ENCODE measurements around the gene ZNF516. TPM values are rescaled to one million over a fixed set of nuclear protein-coding genes. Genes with fewer than 3 reads are reported as not detected.

Gene ZNF516
- total and polyA plus RNA-seq, 2 of the 13 experiments (the other 11 are each of a cell fraction or from before 2014, with no cell fraction given) = 16.6 to 18.7 TPM

GRCh38 chr18:76461148-76461547 is 33.9 kb downstream of the ZNF516 start (continued):
- TF ChIP-seq ZNF441 (CRISPR knock-in tag; IDR thresholded peaks at IDR 0.05; ENCODE audit: borderline replicate concordance) (no peak), IKZF1 (IDR thresholded peaks at IDR 0.05) (no peak), ZNF775 (CRISPR knock-in tag; IDR thresholded peaks at IDR 0.05; ENCODE audit: borderline replicate concordance) (no peak), GATA4 (IDR thresholded peaks at IDR 0.05; ENCODE audit: borderline replicate concordance, low read depth) (no peak), CEBPG (CRISPR knock-in tag; IDR thresholded peaks at IDR 0.05) (no peak), ZNF382 (CRISPR knock-in tag; IDR thresholded peaks at IDR 0.05; ENCODE audit: borderline replicate concordance) (no peak), ZNF251 (CRISPR knock-in tag; IDR thresholded peaks at IDR 0.05) (no peak), ZNF576 (CRISPR knock-in tag; IDR thresholded peaks at IDR 0.05) (no peak)
- TF ChIP-seq, protein P1, sequence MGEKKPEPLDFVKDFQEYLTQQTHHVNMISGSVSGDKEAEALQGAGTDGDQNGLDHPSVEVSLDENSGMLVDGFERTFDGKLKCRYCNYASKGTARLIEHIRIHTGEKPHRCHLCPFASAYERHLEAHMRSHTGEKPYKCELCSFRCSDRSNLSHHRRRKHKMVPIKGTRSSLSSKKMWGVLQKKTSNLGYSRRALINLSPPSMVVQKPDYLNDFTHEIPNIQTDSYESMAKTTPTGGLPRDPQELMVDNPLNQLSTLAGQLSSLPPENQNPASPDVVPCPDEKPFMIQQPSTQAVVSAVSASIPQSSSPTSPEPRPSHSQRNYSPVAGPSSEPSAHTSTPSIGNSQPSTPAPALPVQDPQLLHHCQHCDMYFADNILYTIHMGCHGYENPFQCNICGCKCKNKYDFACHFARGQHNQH (CRISPR knock-in tag; IDR thresholded peaks at IDR 0.05) = no peak

- Histone ChIP-seq H3K27me3 (ENCODE audit: control insufficient read depth in 1 of 2, insufficient read depth in 2 of 2, low read length in 2 of 2) (no peaks in the 10 kb centered on the region), H4K20me1 (ENCODE audit: insufficient read depth, low read length) (peaks cover 86% of the 10 kb centered on the region), H3K9me3 (ENCODE audit: low read length) (no peaks in the 10 kb centered on the region), H3K4me2 (ENCODE audit: low read depth, low read length) (no peak overlapping the region), H3K79me2 (ENCODE audit: insufficient read depth, low read length) (peaks cover 97% of the 10 kb centered on the region), H3K4me3 (replicated peaks in 1 of 3; ENCODE audit: insufficient read depth in 1 of 3, low read depth in 2 of 3, low read length in 3 of 3) (no peak overlapping the region), H3K27ac (ENCODE audit: extremely low read length, insufficient read depth, low read length) (no peak overlapping the region), H2AFZ (ENCODE audit: low read length) (no peak overlapping the region), H3K9ac (ENCODE audit: insufficient read depth, low read depth, low read length) (no peak overlapping the region), H3K36me3 (replicated peaks in 1 of 2; ENCODE audit: control insufficient read depth in 1 of 2, insufficient read depth in 2 of 2, low read length in 2 of 2) (peaks cover 4 to 48% of the 10 kb centered on the region in 2 experiments; a peak in 4 of 5 replicates), H3K4me1 (ENCODE audit: insufficient read depth, low read length) (peaks cover 18% of the 10 kb centered on the region)
- BruUV-seq (replicated peaks) = no TSS peak
- intact Hi-C loops (cut with micrococcal nuclease; ENCODE audit: unreplicated experiment) (no loop called here), in situ Hi-C loops (cut with HindIII; ENCODE audit: extremely low pct_ligation_motif_present, low pct_unique_long_range_greater_than_20kb) (no loop called here)
- ChIA-PET CTCF (ENCODE audit: low intra/inter-chr PET ratio, low total read pairs) (no interaction called here), POLR2A (no interaction called here)
- ATAC-seq = no peak
- no peak for FAIRE-seq
- no peak for DNase-seq (ENCODE audit: low spot score)
- 97% methylated on average over 9 of the region's 9 CpGs for WGBS (ENCODE audit: low lambda C conversion rate)
- no peak for TF ChIP-seq ATF7 (IDR thresholded peaks at IDR 0.05)
- TF ChIP-seq ATF7 (CRISPR knock-in tag; IDR thresholded peaks at IDR 0.05) = no peak
- TF ChIP-seq, protein P2, sequence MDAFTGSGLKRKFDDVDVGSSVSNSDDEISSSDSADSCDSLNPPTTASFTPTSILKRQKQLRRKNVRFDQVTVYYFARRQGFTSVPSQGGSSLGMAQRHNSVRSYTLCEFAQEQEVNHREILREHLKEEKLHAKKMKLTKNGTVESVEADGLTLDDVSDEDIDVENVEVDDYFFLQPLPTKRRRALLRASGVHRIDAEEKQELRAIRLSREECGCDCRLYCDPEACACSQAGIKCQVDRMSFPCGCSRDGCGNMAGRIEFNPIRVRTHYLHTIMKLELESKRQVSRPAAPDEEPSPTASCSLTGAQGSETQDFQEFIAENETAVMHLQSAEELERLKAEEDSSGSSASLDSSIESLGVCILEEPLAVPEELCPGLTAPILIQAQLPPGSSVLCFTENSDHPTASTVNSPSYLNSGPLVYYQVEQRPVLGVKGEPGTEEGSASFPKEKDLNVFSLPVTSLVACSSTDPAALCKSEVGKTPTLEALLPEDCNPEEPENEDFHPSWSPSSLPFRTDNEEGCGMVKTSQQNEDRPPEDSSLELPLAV (CRISPR knock-in tag; conservative IDR thresholded peaks at IDR 0.05; ENCODE audit: low read depth) = no peak
- TF ChIP-seq ZNF674 (CRISPR knock-in tag; IDR thresholded peaks at IDR 0.05; ENCODE audit: low read depth) = no peak
- no peak for TF ChIP-seq SCMH1 (CRISPR knock-in tag; IDR thresholded peaks at IDR 0.05; ENCODE audit: borderline replicate concordance)
- TF ChIP-seq ZNF749 (CRISPR knock-in tag; IDR thresholded peaks at IDR 0.05; ENCODE audit: borderline replicate concordance) = no peak
- TF ChIP-seq BCL6 (CRISPR knock-in tag; IDR thresholded peaks at IDR 0.05) = no peak
- no peak for TF ChIP-seq PBX3 (CRISPR knock-in tag; IDR thresholded peaks at IDR 0.05; ENCODE audit: borderline replicate concordance)
- no peak for TF ChIP-seq ZUFSP (CRISPR knock-in tag; IDR thresholded peaks at IDR 0.05; ENCODE audit: borderline replicate concordance)
- no peak for TF ChIP-seq AHR (CRISPR knock-in tag; IDR thresholded peaks at IDR 0.05)
- no peak for TF ChIP-seq PHF5A (CRISPR knock-in tag; IDR thresholded peaks at IDR 0.05; ENCODE audit: low read depth, unreplicated experiment)
Observed at GRCh38 chr18:76460482-76460881, 34.6 kb downstream of the ZNF516 start.
